Tibial artery (tissue), 4 donors: ENCODE measurements around the gene BORCS8.

ENCODE experiments used
- DNase-seq, 2 donors: peaks; one replicate each; pipeline ENCODE4 v3.0.0-alpha.2; 2019
- H3K27ac ChIP-seq, 2 donors: fragments of 200-600 bp; sonication (generic) in 1 of 2; 1 replicate in 1 of 2; 2 replicates in 1 of 2; pipeline ENCODE4 v1.5.1; 2018 to 2019; ENCODE audit warnings: mild to moderate bottlenecking in 1 of 2
- H3K27me3 ChIP-seq, 2 donors: fragments of 200-600 bp; sonication (generic) in 1 of 2; one replicate each; pipeline versions ENCODE4 v1.5.1 to v1.6.0; 2016 to 2019
- H3K36me3 ChIP-seq, 3 donors: fragments of 200-600 bp; sonication (generic) in 2 of 3; one replicate each; pipeline ENCODE4 v1.5.1; 2016 to 2019; ENCODE audit warnings: mild to moderate bottlenecking in 2 of 3
- H3K4me1 ChIP-seq, 4 donors: fragments of 200-600 bp; sonication (generic) in 2 of 4; 1 replicate in 3 of 4; 2 replicates in 1 of 4; pipeline ENCODE4 v1.5.1; 2016 to 2019
- H3K4me3 ChIP-seq, 2 donors: fragments of 200-600 bp; sonication (generic) in 1 of 2; 1 replicate in 1 of 2; 2 replicates in 1 of 2; pipeline ENCODE4 v1.5.1; 2018 to 2019; ENCODE audit warnings: mild to moderate bottlenecking in 2 of 2
- H3K9me3 ChIP-seq, 3 donors: fragments of 200-600 bp; sonication (generic) in 1 of 3; one replicate each; pipeline ENCODE4 v1.5.1; 2016 to 2019
- CTCF ChIP-seq, 2 experiments: fragments of 200-600 bp in 1 of 2; fragments of 450-650 bp in 1 of 2; IDR thresholded peaks; one replicate each; pipeline ENCODE4 v1.5.1; 2017 to 2019; ENCODE audit warnings: antibody characterized with exemption in 2 of 2, mild to moderate bottlenecking in 1 of 2, moderate library complexity in 1 of 2
- intact Hi-C: fragments of 100-400 bp; cut with DNase I; formaldehyde crosslinking; loops from one replicate; pipeline ENCODE4 v1.15.0; 2023; ENCODE audit warnings: low total_unique reads

BORCS8 gene

GRCh38 chr19:19203012-19203856 lies 11.3 kb upstream of the BORCS8 start, which contains the start of gene NR2C2AP:
Gene NR2C2AP, minus strand, starts transcription at chr19:19203414. Its CDS starts 354 bp downstream, at chr19:19203060.
- TF ChIP-seq CTCF (IDR thresholded peaks at IDR 0.05), result peak in 1 of 2 experiments; percentile 19
- DNase-seq, result peak; percentile 88 to 95
- intact Hi-C loops, result loop anchor here (10.0 kb wide), 1 partner anchor 112 kb away; no protein-coding TSS in a partner anchor
- Histone ChIP-seq H3K27me3 (peaks cover 0 to 22% of the 10 kb centered on the region in 2 donors), H3K4me3 (peak within 1 kb of the TSS; percentile 60 to 73), H3K36me3 (peaks cover 0 to 34% (median 17%) of the 10 kb centered on the region in 3 donors), H3K27ac (peak within 1 kb of the TSS; percentile 69 to 84), H3K4me1 (peaks cover 0 to 15% (median 13%) of the 10 kb centered on the region in 4 donors), H3K9me3 (no peaks in the 10 kb centered on the region)

GRCh38 chr19:19202707-19203011 lies 10.7 kb upstream of the BORCS8 start:
- Histone ChIP-seq H3K4me1 (peaks cover 0 to 15% (median 13%) of the 10 kb centered on the region in 4 donors), H3K9me3 (no peaks in the 10 kb centered on the region), H3K36me3 (peaks cover 0 to 40% (median 23%) of the 10 kb centered on the region in 3 donors), H3K27ac (peak overlapping the region; percentile 69 to 84), H3K27me3 (peaks cover 0 to 16% of the 10 kb centered on the region in 2 donors), H3K4me3 (peak overlapping the region; percentile 60 to 73)
- no peak for DNase-seq
- intact Hi-C loops, result loop anchor here (10.0 kb wide), 1 partner anchor 112 kb away; no protein-coding TSS in a partner anchor
- no peak for TF ChIP-seq CTCF (IDR thresholded peaks at IDR 0.05)

- intact Hi-C loops, result loop anchor here (10.0 kb wide), 1 partner anchor 113 kb away; no protein-coding TSS in a partner anchor
- H3K36me3 ChIP-seq, result peaks cover 5 to 47% (median 30%) of the 10 kb centered on the region in 3 donors
- DNase-seq, result no peak
- H3K4me3 ChIP-seq, result peak overlapping the region; percentile 60 to 73
- no peak for TF ChIP-seq CTCF (IDR thresholded peaks at IDR 0.05)
- peaks cover 0 to 15% (median 13%) of the 10 kb centered on the region in 4 donors for H3K4me1 ChIP-seq
- peak overlapping the region; percentile 69 to 84 for H3K27ac ChIP-seq
- peaks cover 0 to 10% of the 10 kb centered on the region in 2 donors for H3K27me3 ChIP-seq
- H3K9me3 ChIP-seq, result no peaks in the 10 kb centered on the region
Measured at GRCh38 chr19:19201697-19202630, 10.0 kb upstream of the BORCS8 start.

GRCh38 chr19:19193926-19194325 lies 2.0 kb upstream of the BORCS8 start:
- no peaks in the 10 kb centered on the region for H3K27me3 ChIP-seq
- H3K9me3 ChIP-seq, result no peaks in the 10 kb centered on the region
- peaks cover 0 to 51% (median 34%) of the 10 kb centered on the region in 4 donors for H3K4me1 ChIP-seq
- TF ChIP-seq CTCF (IDR thresholded peaks at IDR 0.05), result no peak
- peaks cover 7 to 33% (median 26%) of the 10 kb centered on the region in 3 donors for H3K36me3 ChIP-seq
- H3K27ac ChIP-seq, result peak overlapping the region; percentile 28 to 99
- intact Hi-C loops, result no loop called here
- H3K4me3 ChIP-seq, result peak overlapping the region; percentile 85 to 93
- DNase-seq, result no peak

GRCh38 chr19:19192910-19193423 lies 1.0 kb upstream of the BORCS8 start:
- intact Hi-C loops, result no loop called here
- Histone ChIP-seq H3K9me3 (no peaks in the 10 kb centered on the region), H3K27ac (peak overlapping the region; percentile 98 to 99), H3K36me3 (peaks cover 7 to 31% (median 17%) of the 10 kb centered on the region in 3 donors), H3K4me1 (peaks cover 0 to 54% (median 36%) of the 10 kb centered on the region in 4 donors), H3K27me3 (no peaks in the 10 kb centered on the region), H3K4me3 (peak overlapping the region; percentile 85 to 93)
- DNase-seq, result no peak
- no peak for TF ChIP-seq CTCF (IDR thresholded peaks at IDR 0.05)
